K562 (cell line): ENCODE results near the gene RNF227. TPM values are rescaled to one million over a fixed set of nuclear protein-coding genes. Genes with fewer than 3 reads are reported as not detected.
A peak's percentile ranks its signal among the peaks of the same experiment; 100 is the strongest.

Source experiments
- ATAC-seq: fragments of 200-7000 bp; cut with Tn5 transposase; 3 replicates; pipeline ENCODE4 v1.9.1; 2020; ENCODE audit warnings: moderate library complexity
- BruUV-seq: library from RNA; stranded (reverse); fragments of 400-500 nt; replicated peaks from 2 replicates; lab custom pipeline; 2021; lab: Mats Ljungman, UMichigan
- CTCF ChIA-PET: fragments of 300-600 bp; formaldehyde crosslinking; extraction: SDS; loops from one replicate; lab custom pipeline; 2021; ENCODE audit warnings: low intra/inter-chr PET ratio; lab: Yijun Ruan, JAX
- POLR2A ChIA-PET: fragments of 300-600, 350-650 bp; sonication (Branson Sonifier 250); formaldehyde crosslinking; extraction: SDS; loops from one replicate; lab custom pipeline; 2021; ENCODE audit warnings: antibody characterized with exemption, inconsistent platforms; lab: Yijun Ruan, JAX
- DNase-seq, 4 experiments: peaks; one replicate each; pipeline versions ENCODE4 v3.0.0 to v3.0.0-alpha.2; 2011 to 2018; ENCODE audit warnings: low spot score in 3 of 4, mixed read lengths in 3 of 4; ENCODE audit errors: extremely low read depth in 1 of 4
- FAIRE-seq: peaks from 2 replicates; lab custom pipeline; 2011; peaks lifted over from hg19 to GRCh38; lab: Jason Lieb, UNC
- H2AFZ ChIP-seq: 2 replicates; pipeline ENCODE4 v1.6.0; 2011; ENCODE audit warnings: low read depth, low read length, control low read depth, inconsistent platforms
- H3K27ac ChIP-seq: fragments of 200-600 bp; 3 replicates; pipeline ENCODE4 v1.8.0; 2011; ENCODE audit warnings: low read depth, mild to moderate bottlenecking, control low read depth, inconsistent platforms, low read length, moderate library complexity, mixed read lengths; ENCODE audit errors: extremely low read depth
- H3K27me3 ChIP-seq, 2 experiments: fragments of 300-600 bp in 1 of 2; 2 replicates in 1 of 2; 3 replicates in 1 of 2; pipeline versions ENCODE4 v1.6.0 to v1.8.0; 2011; ENCODE audit warnings: inconsistent platforms in 2 of 2, low read length in 2 of 2, mild to moderate bottlenecking in 1 of 2, mixed read lengths in 1 of 2, moderate library complexity in 1 of 2; ENCODE audit not compliant: control insufficient read depth in 2 of 2, insufficient read depth in 2 of 2
- H3K36me3 ChIP-seq: fragments of 300-600 bp; 3 replicates; pipeline ENCODE4 v1.8.0; 2011; ENCODE audit warnings: mild to moderate bottlenecking, low read length, inconsistent platforms; ENCODE audit not compliant: control insufficient read depth, insufficient read depth
- H3K4me1 ChIP-seq, 2 experiments: fragments of 200-600 bp in 1 of 2; replicated peaks in 1 of 2; 2 replicates in 1 of 2; 3 replicates in 1 of 2; pipeline versions ENCODE4 v1.5.1 to v1.8.0; 2011; ENCODE audit warnings: inconsistent platforms in 2 of 2, low read length in 2 of 2, mild to moderate bottlenecking in 1 of 2, mixed read lengths in 1 of 2, moderate library complexity in 1 of 2; ENCODE audit not compliant: control insufficient read depth in 2 of 2, insufficient read depth in 2 of 2
- H3K4me2 ChIP-seq: 2 replicates; pipeline ENCODE4 v1.6.1; 2011; ENCODE audit warnings: low read length, control low read depth, inconsistent platforms, mixed read lengths; ENCODE audit not compliant: insufficient read depth
- H3K4me3 ChIP-seq: fragments of 200-600 bp; sonication (generic), shearing (Covaris generic); 2 replicates; pipeline ENCODE4 v1.5.1; 2016; ENCODE audit warnings: control low read depth, inconsistent platforms
- H3K79me2 ChIP-seq: fragments of 200-600 bp; 3 replicates; pipeline ENCODE4 v1.8.0; 2011; ENCODE audit warnings: low read length, inconsistent platforms; ENCODE audit not compliant: control insufficient read depth, insufficient read depth
- H3K9ac ChIP-seq, 2 experiments: 2 replicates each; pipeline versions ENCODE4 v1.6.0 to v1.6.1; 2011; ENCODE audit warnings: low read depth in 2 of 2, low read length in 2 of 2, control low read depth in 1 of 2, inconsistent platforms in 1 of 2, mild to moderate bottlenecking in 1 of 2, mixed read lengths in 1 of 2; ENCODE audit not compliant: insufficient read depth in 1 of 2
- H3K9me1 ChIP-seq: one replicate; pipeline ENCODE4 v1.6.0; 2011; ENCODE audit warnings: inconsistent platforms, mild to moderate bottlenecking, low read length, moderate library complexity; ENCODE audit not compliant: control insufficient read depth, insufficient read depth
- H3K9me3 ChIP-seq: replicated peaks from 2 replicates; pipeline ENCODE4 v1.5.1; 2011; ENCODE audit warnings: low read depth, low read length, inconsistent platforms; ENCODE audit not compliant: control insufficient read depth, insufficient read depth
- H4K20me1 ChIP-seq: replicated peaks from 2 replicates; pipeline ENCODE4 v1.6.1; 2011; ENCODE audit warnings: low read length, inconsistent platforms, mixed read lengths; ENCODE audit not compliant: control insufficient read depth, insufficient read depth
- KAT8 ChIP-seq: fragments of 450-650 bp; IDR thresholded peaks from 2 replicates; pipeline ENCODE4 v1.6.1; 2016; ENCODE audit warnings: low read depth, mild to moderate bottlenecking
- SAP30 ChIP-seq: fragments of 200-600 bp; sonication (generic); IDR thresholded peaks from 2 replicates; pipeline ENCODE4 v1.6.1; 2012; ENCODE audit warnings: borderline replicate concordance, low read depth, mild to moderate bottlenecking, moderate library complexity, low read length, control low read depth, inconsistent platforms; ENCODE audit not compliant: insufficient read depth, poor library complexity, severe bottlenecking
- U2AF1 ChIP-seq: fragments of 200-400 bp; formaldehyde crosslinking; optimal IDR thresholded peaks from 2 replicates; pipeline ENCODE3; 2017; ENCODE audit warnings: mild to moderate bottlenecking, low read depth, low read length, moderate library complexity
- XRCC3 ChIP-seq: fragments of 450-650 bp; IDR thresholded peaks from 2 replicates; pipeline ENCODE4 v1.6.1; 2017; ENCODE audit warnings: mild to moderate bottlenecking, moderate library complexity
- ZBTB12 ChIP-seq: fragments of 250-450 bp; sonication (Bioruptor Pico); IDR thresholded peaks from 2 replicates; pipeline ENCODE4 v1.4.0; 2020
- ZHX1 ChIP-seq: fragments of 150-350 bp; conservative IDR thresholded peaks from 2 replicates; pipeline ENCODE4 v1.6.1; 2014; ENCODE audit warnings: low read length
- ZNF311 ChIP-seq: fragments of 250-450 bp; sonication (Bioruptor Pico); IDR thresholded peaks from 2 replicates; pipeline ENCODE4 v1.4.0; 2020; ENCODE audit warnings: mild to moderate bottlenecking, moderate library complexity
- ZNF407 ChIP-seq: fragments of 450-650 bp; IDR thresholded peaks from 2 replicates; pipeline ENCODE4 v1.6.1; 2016; ENCODE audit warnings: low read depth
- ZNF507 ChIP-seq: conservative IDR thresholded peaks from 2 replicates; pipeline ENCODE4 v1.6.1; 2017; ENCODE audit warnings: missing genetic modification characterization, missing compliant biosample characterization
- ZNF79 ChIP-seq: fragments of 250-450 bp; sonication (Bioruptor Pico); IDR thresholded peaks from 2 replicates; pipeline ENCODE4 v1.4.0; 2020; ENCODE audit warnings: low read depth, mild to moderate bottlenecking, moderate library complexity
- WGBS: fragments of 100-300 bp; shearing (Covaris generic); methylation state at CpG from one replicate; pipeline ENCODE4 v1.1.6; 2016; ENCODE audit warnings: low coverage, mixed read lengths; ENCODE audit not compliant: insufficient coverage; ENCODE audit errors: missing lambda C conversion rate; 5-methylcytosine and 5-hydroxymethylcytosine counted together
- in situ Hi-C: fragments of 300-500 bp; cut with MboI; formaldehyde crosslinking; loops from 4 replicates; pipeline ENCODE4 v1.15.0; 2018; ENCODE audit warnings: inconsistent platforms, mixed read lengths
- intact Hi-C: fragments of 100-400 bp; cut with micrococcal nuclease; formaldehyde crosslinking; loops from 2 replicates; pipeline ENCODE4 v1.14.2; 2022
- polyA plus RNA-seq, 8 experiments: library from polyadenylated mRNA; depleted of rRNA in 4 of 8; stranded (reverse) in 5 of 8; unstranded in 3 of 8; fragments of >200 nt; fragmentation: Nextera tagmentation in 2 of 8; fragmentation: Illumina TruSeq in 1 of 8; extraction: Ambion mirVana in 2 of 8; extraction: Trizol in 1 of 8; gene quantifications; 2 replicates each; pipeline versions ENCODE4 v1.2.1 to v1.2.3, GENCODE V29; 2011 to 2014; ENCODE audit warnings: inconsistent platforms in 1 of 8, missing spikeins in 1 of 8
- total RNA-seq, 7 experiments: library from RNA; depleted of rRNA in 6 of 7; stranded (reverse); fragments of >200 nt in 6 of 7; fragmentation: Illumina TruSeq in 2 of 7; extraction: Trizol in 2 of 7; gene quantifications; 2 replicates each; pipeline versions ENCODE4 v1.2.1 to v1.2.3, GENCODE V29; 2011 to 2021; ENCODE audit warnings: low replicate concordance in 1 of 7

The RNF227 gene
- total and polyA plus RNA-seq, 9 of the 15 experiments (the other 6 are each of a cell fraction or from before 2014, with no cell fraction given), result 1.1 to 6.7 (median 2.3) TPM

GRCh38 chr17:7882068-7882467 lies 34.0 kb downstream of the RNF227 start:
- ATAC-seq, result no peak
- intact Hi-C loops (no loop called here), in situ Hi-C loops (no loop called here)
- ChIA-PET POLR2A (interaction anchor here (1.2 to 2.1 kb wide), 2 partner anchors 8 to 39 kb away, joined by 5 to 13 read pairs; no protein-coding TSS in a partner anchor), CTCF (no interaction called here)
- Histone ChIP-seq H3K9ac (peak overlapping the region in 1 of 2 experiments; percentile 43; a peak in 2 of 4 replicates), H3K27ac (no peak overlapping the region; the same call in 2 of the 3 replicates), H3K27me3 (no peaks in the 10 kb centered on the region), H4K20me1 (no peaks in the 10 kb centered on the region), H3K4me1 (peaks cover 20 to 31% of the 10 kb centered on the region in 2 experiments), H3K9me3 (no peaks in the 10 kb centered on the region), H3K36me3 (peaks cover 34% of the 10 kb centered on the region; the same call in 2 of the 3 replicates), H3K4me2 (peak overlapping the region; percentile 55), H3K79me2 (peaks cover 39% of the 10 kb centered on the region), H3K9me1 (no peaks in the 10 kb centered on the region), H2AFZ (no peak overlapping the region), H3K4me3 (no peak overlapping the region)
- peak; percentile 46 for FAIRE-seq
- WGBS, result 59% methylated on average over 4 of the region's 7 CpGs
- no peak for DNase-seq
- BruUV-seq, result no TSS peak
- TF ChIP-seq ZHX1 (no peak), ZNF79 (CRISPR knock-in tag) (no peak), U2AF1 (no peak), ZNF507 (tag) (no peak), ZBTB12 (CRISPR knock-in tag) (no peak), ZNF407 (no peak), ZNF311 (CRISPR knock-in tag) (no peak), SAP30 (no peak), XRCC3 (no peak), KAT8 (no peak)
